GM10266 (cell line): ENCODE data around the gene SVIL.

Experiments used
- DNase-seq: peaks from one replicate; pipeline ENCODE4 v3.0.0; 2012; ENCODE audit errors: extremely low spot score
- CTCF ChIP-seq: IDR thresholded peaks from 2 replicates; pipeline ENCODE4 v1.5.1; 2012; ENCODE audit warnings: mild to moderate bottlenecking, low read depth; ENCODE audit not compliant: control insufficient read depth, insufficient read depth; ENCODE audit errors: missing control alignments

The SVIL gene

DNA sequence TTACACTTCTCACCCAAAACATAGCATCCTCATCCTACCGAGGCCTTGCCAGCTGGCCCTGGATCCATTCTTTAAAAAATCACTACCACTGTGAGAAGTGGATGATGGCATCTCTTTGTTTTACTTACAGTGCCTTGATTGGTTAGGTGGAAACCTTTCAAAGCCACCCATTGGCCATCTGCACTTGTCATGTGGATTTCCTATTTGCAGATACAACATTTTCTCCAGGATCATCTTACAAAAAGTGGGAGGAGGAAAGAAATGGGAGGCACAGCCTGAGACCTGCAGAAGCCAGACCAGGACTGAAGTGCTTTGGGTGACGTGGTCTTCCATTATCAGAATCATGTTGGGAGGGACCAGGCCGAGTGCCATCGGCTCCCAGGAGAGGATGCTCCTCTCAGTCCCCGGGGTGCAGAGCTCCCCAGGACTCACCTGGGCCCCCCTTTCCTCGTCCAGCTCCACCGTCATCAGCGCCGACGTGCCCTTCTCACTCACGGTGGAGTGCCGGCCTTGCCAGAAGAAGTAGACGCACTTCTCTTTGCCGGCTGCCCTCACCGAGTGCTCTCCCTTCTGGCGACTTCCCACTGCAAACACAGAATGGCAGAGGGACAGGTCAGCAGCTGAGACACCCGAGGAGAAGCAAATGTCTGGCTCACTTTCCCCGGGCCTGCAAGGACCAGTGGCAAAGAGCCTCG, 161.2 kb downstream of the SVIL start:
- DNase-seq = no peak

DNA sequence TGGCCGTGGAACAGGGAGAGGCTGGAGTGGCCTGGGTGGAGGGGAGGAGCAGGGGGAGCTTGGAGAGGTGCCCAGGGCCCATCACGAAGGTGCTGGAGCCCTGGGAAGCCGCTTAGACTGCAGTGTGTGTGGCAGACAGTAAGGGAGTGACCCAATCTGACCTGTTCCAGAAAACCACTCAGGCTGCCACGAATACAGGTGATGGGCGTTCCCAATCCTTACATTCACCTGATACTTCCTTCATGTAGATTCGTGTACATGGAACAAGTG, 161.7 kb downstream of the SVIL start:
- TF ChIP-seq CTCF = no peak
- DNase-seq = no peak

More for the DNA sequence above, 161.2 kb downstream of the SVIL start:
- TF ChIP-seq CTCF = no peak

- no peak for TF ChIP-seq CTCF
- no peak for DNase-seq
These were observed 162.3 kb downstream of the SVIL start for GRCh38 chr10:29472301-29473086.

DNA sequence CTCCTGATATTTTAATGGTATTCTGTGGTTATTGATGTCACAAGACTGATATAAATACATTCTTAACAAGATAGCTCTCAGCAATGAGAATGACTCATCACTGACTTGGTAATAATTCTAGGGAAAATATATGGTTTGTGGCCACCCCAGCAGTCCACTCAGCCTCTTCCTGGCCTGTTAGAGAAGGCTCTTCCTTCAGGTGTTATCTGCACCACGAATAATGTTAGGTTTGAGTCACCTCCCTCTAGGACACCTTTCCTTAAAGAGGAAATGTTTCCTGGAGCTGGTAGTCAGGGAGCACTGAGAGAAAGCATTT, 163.3 kb downstream of the SVIL start:
- DNase-seq = no peak
- TF ChIP-seq CTCF = no peak

GRCh38 chr10:29470843-29471543, 163.8 kb downstream of the SVIL start:
- DNase-seq = no peak
- TF ChIP-seq CTCF = no peak

GRCh38 chr10:29470355-29470705, 164.4 kb downstream of the SVIL start:
- TF ChIP-seq CTCF = peak; percentile 37
- DNase-seq = no peak
